Esophagus muscularis mucosa (tissue), 4 donors: ENCODE data around the gene KDM5C. TPM values are rescaled to one million over a fixed set of nuclear protein-coding genes. Genes with fewer than 3 reads are reported as not detected.

Source experiments
- DNase-seq: peaks from one replicate; pipeline ENCODE4 v3.0.0-alpha.2; 2017; ENCODE audit errors: extremely low spot score
- H3K27ac ChIP-seq, 4 donors: fragments of 200-600 bp; sonication (generic); replicated peaks in 1 of 4; 1 replicate in 3 of 4; 2 replicates in 1 of 4; pipeline ENCODE4 v1.5.1; 2016 to 2019; ENCODE audit warnings: mild to moderate bottlenecking in 1 of 4
- H3K27me3 ChIP-seq, 4 donors: fragments of 200-600 bp; sonication (generic); one replicate each; pipeline versions ENCODE4 v1.5.1 to v1.6.0; 2016 to 2019
- H3K36me3 ChIP-seq, 4 donors: fragments of 200-600 bp; sonication (generic); one replicate each; pipeline ENCODE4 v1.5.1; 2016 to 2019
- H3K4me1 ChIP-seq, 4 donors: fragments of 200-600 bp; sonication (generic); one replicate each; pipeline ENCODE4 v1.5.1; 2016 to 2019
- H3K4me3 ChIP-seq, 4 donors: fragments of 200-600 bp; sonication (generic); 1 replicate in 2 of 4; 2 replicates in 2 of 4; pipeline ENCODE4 v1.5.1; 2016 to 2019; ENCODE audit warnings: mild to moderate bottlenecking in 4 of 4, moderate library complexity in 1 of 4
- H3K9me3 ChIP-seq, 4 donors: fragments of 200-600 bp; sonication (generic); 1 replicate in 3 of 4; 2 replicates in 1 of 4; pipeline ENCODE4 v1.5.1; 2016 to 2019
- EP300 ChIP-seq: sonication (generic); formaldehyde crosslinking; IDR thresholded peaks from one replicate; pipeline ENCODE4 v1.6.1; 2017; ENCODE audit warnings: antibody characterized with exemption
- POLR2A ChIP-seq: fragments of 450-650 bp; IDR thresholded peaks from one replicate; pipeline ENCODE4 v1.6.1; 2017; ENCODE audit warnings: antibody characterized with exemption, moderate library complexity, mild to moderate bottlenecking, low read depth
- POLR2AphosphoS5 ChIP-seq, 2 donors: sonication (generic); formaldehyde crosslinking; IDR thresholded peaks; one replicate each; pipeline ENCODE4 v1.6.1; 2017; ENCODE audit warnings: antibody characterized with exemption in 2 of 2
- WGBS: methylation state at CpG from one replicate; pipeline ENCODE4 v1.1.5; 2018; 5-methylcytosine and 5-hydroxymethylcytosine counted together
- intact Hi-C: fragments of 100-400 bp; cut with DNase I; formaldehyde crosslinking; loops from one replicate; pipeline ENCODE4 v1.15.1; 2023
- total RNA-seq, 4 donors: library from RNA; depleted of rRNA; stranded (reverse); fragments of >200 nt; gene quantifications; one replicate each; pipeline versions ENCODE4 v1.1.0 to v1.2.1, GENCODE V29; 2016
- TF ChIP-seq, protein P1 (sequence below), 3 experiments: fragments of 200-600 bp in 2 of 3; fragments of 450-650 bp in 1 of 3; sonication (generic) in 2 of 3; IDR thresholded peaks; one replicate each; pipeline ENCODE4 v1.5.1; 2017 to 2019; ENCODE audit warnings: antibody characterized with exemption in 3 of 3, mild to moderate bottlenecking in 2 of 3, moderate library complexity in 1 of 3

The KDM5C gene
- total RNA-seq, 4 donors from 2014 or later = 64.8 to 128 (median 85.2) TPM

DNA sequence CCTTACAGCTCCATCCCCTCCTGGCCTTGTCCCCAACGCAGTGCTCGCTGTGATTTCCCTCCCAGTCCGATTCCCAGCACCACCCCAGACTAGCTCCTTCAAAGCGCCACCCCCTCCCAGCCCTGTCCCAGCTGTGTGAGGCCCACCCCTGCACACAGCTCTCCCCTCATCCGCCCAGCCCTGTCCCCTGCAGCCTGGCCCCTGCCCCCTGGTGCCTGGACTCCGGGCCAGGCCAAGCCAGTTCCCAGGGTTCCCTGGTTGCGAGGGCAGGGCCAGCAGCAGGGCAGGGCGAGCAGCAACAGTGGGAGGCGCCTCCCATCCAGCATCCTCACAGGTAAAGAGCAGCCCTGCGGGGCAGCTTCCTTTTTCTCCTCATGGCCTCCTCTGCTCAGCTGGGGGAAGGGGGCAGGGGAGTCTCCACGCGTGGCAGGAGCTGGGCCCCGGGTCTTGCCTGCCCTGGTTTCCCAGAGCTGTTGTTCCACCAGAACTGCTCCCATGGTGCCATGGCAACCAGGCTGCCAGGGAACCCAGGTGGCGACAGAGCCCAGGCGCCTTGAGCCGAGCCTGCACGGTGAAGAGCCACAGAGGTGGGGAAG is 31.5 kb upstream of the KDM5C start:
- Histone ChIP-seq H3K36me3 (peaks cover 0 to 18% (median 0%) of the 10 kb centered on the region in 4 donors), H3K4me1 (no peaks in the 10 kb centered on the region), H3K9me3 (no peaks in the 10 kb centered on the region), H3K27me3 (no peaks in the 10 kb centered on the region), H3K4me3 (no peak overlapping the region), H3K27ac (no peak overlapping the region)
- TF ChIP-seq EP300 = no peak
- no peak for TF ChIP-seq POLR2A
- TF ChIP-seq, protein P1, sequence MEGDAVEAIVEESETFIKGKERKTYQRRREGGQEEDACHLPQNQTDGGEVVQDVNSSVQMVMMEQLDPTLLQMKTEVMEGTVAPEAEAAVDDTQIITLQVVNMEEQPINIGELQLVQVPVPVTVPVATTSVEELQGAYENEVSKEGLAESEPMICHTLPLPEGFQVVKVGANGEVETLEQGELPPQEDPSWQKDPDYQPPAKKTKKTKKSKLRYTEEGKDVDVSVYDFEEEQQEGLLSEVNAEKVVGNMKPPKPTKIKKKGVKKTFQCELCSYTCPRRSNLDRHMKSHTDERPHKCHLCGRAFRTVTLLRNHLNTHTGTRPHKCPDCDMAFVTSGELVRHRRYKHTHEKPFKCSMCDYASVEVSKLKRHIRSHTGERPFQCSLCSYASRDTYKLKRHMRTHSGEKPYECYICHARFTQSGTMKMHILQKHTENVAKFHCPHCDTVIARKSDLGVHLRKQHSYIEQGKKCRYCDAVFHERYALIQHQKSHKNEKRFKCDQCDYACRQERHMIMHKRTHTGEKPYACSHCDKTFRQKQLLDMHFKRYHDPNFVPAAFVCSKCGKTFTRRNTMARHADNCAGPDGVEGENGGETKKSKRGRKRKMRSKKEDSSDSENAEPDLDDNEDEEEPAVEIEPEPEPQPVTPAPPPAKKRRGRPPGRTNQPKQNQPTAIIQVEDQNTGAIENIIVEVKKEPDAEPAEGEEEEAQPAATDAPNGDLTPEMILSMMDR (IDR thresholded peaks at IDR 0.05) = no peak
- no peak for TF ChIP-seq POLR2AphosphoS5 (IDR thresholded peaks at IDR 0.05)
- 59% methylated on average over 14 of the region's 17 CpGs for WGBS
- intact Hi-C loops = no loop called here
- no peak for DNase-seq

DNA sequence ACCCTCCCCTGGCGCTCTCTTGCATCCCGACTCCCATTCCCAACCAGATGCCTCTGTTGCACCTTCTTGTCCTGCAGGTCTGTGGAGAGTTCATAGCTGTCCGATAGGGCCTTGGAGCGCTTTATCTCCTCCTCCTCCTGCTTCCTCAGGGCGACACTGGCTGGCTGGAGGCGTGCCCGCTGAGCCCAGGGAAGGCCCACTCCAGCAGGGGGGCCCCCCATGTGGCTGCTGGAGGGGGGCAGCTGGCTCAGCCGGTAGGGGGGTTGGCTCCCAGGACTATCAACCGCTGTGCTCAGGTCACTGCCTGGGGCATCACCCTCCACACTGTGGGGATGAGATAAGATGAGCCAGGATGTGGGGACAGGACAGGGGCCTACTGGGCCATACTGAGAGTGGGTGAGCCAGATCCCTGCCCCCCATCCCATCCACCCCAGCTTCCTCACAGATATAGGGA is 30.8 kb upstream of the KDM5C start:
- intact Hi-C loops = no loop called here
- DNase-seq = no peak
- Histone ChIP-seq H3K27ac (no peak overlapping the region), H3K4me1 (no peaks in the 10 kb centered on the region), H3K9me3 (no peaks in the 10 kb centered on the region), H3K36me3 (peaks cover 0 to 18% (median 3%) of the 10 kb centered on the region in 4 donors), H3K4me3 (no peak overlapping the region), H3K27me3 (no peaks in the 10 kb centered on the region)
- WGBS = 95% methylated on average over 4 of the region's 9 CpGs
- TF ChIP-seq POLR2A = no peak
- TF ChIP-seq, protein P1 (IDR thresholded peaks at IDR 0.05) = no peak
- no peak for TF ChIP-seq EP300
- TF ChIP-seq POLR2AphosphoS5 (IDR thresholded peaks at IDR 0.05) = no peak

- H3K27ac ChIP-seq = no peak overlapping the region
- H3K9me3 ChIP-seq = no peaks in the 10 kb centered on the region
- H3K27me3 ChIP-seq = no peaks in the 10 kb centered on the region
- intact Hi-C loops = no loop called here
- WGBS = 94% methylated on average over 20 of the region's 22 CpGs
- no peak overlapping the region for H3K4me3 ChIP-seq
- peaks cover 0 to 28% (median 8%) of the 10 kb centered on the region in 4 donors for H3K36me3 ChIP-seq
- H3K4me1 ChIP-seq = no peaks in the 10 kb centered on the region
- TF ChIP-seq, protein P1 (IDR thresholded peaks at IDR 0.05) = no peak
- TF ChIP-seq POLR2AphosphoS5 (IDR thresholded peaks at IDR 0.05) = no peak
- no peak for DNase-seq
These were observed 29.8 kb upstream of the KDM5C start for GRCh38 chrX:53254570-53255461.

- H3K4me1 ChIP-seq = no peaks in the 10 kb centered on the region
- no peak for DNase-seq
- TF ChIP-seq, protein P1 (IDR thresholded peaks at IDR 0.05) = no peak
- TF ChIP-seq EP300 = no peak
- H3K9me3 ChIP-seq = no peaks in the 10 kb centered on the region
- intact Hi-C loops = no loop called here
- no peak overlapping the region for H3K4me3 ChIP-seq
- peaks cover 0 to 30% (median 11%) of the 10 kb centered on the region in 4 donors for H3K36me3 ChIP-seq
- H3K27ac ChIP-seq = no peak overlapping the region
- no peaks in the 10 kb centered on the region for H3K27me3 ChIP-seq
- WGBS = 81% methylated on average over 3 of the region's 3 CpGs
These were observed 28.4 kb upstream of the KDM5C start for GRCh38 chrX:53253293-53254020.
